GM18505 (cell line): ENCODE results near the gene MST1.
A peak's percentile ranks its signal among the peaks of the same experiment; 100 is the strongest.

ENCODE experiments used
- ATAC-seq: cut with Tn5 transposase; IDR thresholded peaks from one replicate; pipeline ENCODE4 v1.9.1; 2021; ENCODE audit not compliant: unreplicated experiment
- POLR2A ChIP-seq: IDR thresholded peaks from 4 replicates; pipeline ENCODE4 v1.6.1; 2011; ENCODE audit warnings: borderline replicate concordance; ENCODE audit not compliant: insufficient read depth, insufficient read length; ENCODE audit errors: extremely low read depth

MST1 gene

DNA sequence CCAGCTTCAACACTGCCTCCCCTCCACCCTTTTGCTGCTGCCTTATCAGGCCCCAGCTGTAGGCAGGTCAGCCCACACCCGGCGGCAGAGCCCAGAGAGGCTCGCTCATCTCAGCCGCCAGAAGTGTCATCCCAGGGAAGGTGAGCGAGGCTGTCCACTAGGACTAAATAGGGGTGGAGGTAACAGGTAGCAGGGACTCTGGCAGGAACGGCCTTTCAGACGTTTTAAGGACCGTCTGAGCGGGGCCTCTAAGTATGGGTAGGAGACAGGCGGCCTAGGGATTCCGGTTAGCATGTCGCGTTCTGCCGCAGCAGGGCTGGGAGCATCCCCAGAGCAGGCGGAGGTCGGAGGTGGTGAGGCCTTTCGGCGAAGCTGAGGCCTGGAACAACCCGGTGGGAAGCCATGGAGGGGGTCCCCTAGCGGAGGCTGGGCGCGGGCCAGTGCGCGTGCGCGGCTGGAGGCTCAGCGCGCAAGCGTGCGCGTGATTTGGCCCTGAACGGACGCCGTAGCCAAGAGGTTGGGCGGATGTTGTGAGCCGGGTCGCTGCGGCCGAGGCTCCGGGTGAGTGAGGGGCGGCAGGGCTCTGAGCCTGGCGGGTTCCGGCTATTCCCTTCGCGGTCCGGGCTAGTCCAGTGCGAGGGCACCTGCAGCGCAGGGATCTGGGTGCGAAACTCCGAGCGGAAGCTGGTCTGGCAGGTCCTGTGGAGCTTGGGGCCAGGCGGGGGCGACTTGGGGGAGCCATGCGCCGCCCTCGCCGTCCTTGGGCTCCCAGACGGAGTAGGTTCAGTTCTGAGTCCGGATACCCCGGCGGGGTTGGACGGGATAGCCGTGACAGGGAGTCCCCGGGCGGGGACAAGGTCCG, at the start of gene MST1, which contains the start of gene RNF123:
Gene MST1, minus strand, starts transcription at position 429 of the 862 bp plus-strand sequence. CDS start 783 bp downstream, outside the sequence.
Gene RNF123, plus strand, starts transcription at position 512 of the 862 bp plus-strand sequence. CDS start 1,609 bp downstream, outside the sequence.
- peak; percentile 79 for TF ChIP-seq POLR2A
- ATAC-seq = peak; percentile 65

DNA sequence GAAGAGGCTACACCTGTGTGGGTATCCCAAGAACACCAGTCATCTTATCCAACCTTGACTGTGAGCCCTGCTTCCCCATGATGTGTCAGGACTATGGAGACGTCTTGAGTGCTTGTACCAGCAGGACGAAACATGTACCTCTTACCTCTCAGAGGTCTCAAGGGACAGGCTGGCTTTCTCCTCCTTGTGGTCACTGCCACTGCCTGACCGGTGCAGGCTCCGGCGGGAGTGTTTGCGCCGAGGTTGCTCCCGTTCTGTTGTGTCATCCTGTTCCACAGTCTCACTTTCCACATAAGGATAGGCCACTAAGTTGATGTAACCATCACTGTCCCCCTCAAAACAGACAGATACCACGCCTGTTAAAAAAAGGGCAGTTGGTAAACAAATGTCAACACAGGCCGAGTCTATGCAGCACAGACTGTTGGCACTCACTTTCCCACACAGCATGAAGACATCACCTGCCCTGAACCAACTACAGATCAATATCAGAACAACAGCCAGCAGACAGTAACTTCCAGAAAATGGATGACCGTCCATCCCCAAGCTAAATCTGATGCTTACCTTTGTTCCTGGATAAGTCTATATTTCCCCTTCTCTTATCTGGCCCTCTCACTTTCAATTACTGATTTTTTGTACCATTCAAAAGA, 48.9 kb upstream of the MST1 start:
- ATAC-seq = no peak
- no peak for TF ChIP-seq POLR2A

DNA sequence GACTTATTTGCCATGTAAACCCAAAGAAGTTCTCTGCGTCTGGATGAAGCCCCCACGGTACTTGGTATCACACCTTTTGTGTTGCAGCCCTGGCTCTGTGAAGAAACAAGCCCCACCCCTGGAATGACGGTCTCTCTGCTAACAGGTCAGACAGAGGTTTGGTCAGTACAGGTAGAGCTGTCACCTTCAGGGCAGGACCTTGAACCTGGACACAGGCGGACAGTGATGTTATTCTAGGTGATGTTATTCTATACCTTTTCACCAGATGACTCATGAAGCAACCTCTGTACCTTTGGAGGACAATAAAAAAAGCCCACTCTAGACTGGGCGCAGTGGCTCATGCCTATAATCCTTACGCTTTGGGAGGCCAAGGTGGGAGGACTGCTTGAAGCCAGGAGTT, 45.5 kb upstream of the MST1 start:
- ATAC-seq = no peak
- TF ChIP-seq POLR2A = no peak

DNA sequence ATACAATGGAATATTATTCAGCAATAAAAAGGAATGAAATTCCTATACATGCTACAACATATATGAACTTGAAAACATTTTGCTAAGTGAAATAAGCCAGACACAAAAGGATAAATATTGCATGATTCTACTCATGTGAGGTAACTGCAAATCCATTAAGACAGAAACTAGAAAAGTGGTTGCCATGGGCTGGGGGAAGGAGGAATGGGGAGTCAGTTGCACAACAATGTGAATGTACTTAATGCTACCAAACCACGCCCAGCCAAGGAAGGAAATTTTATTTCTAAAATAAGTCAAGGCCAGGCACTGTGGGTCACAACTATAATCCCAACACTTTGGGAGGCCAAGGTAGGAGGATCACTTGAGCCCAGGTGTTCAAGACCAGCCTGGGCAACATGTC, 44.3 kb upstream of the MST1 start:
- TF ChIP-seq POLR2A = no peak
- ATAC-seq = no peak

DNA sequence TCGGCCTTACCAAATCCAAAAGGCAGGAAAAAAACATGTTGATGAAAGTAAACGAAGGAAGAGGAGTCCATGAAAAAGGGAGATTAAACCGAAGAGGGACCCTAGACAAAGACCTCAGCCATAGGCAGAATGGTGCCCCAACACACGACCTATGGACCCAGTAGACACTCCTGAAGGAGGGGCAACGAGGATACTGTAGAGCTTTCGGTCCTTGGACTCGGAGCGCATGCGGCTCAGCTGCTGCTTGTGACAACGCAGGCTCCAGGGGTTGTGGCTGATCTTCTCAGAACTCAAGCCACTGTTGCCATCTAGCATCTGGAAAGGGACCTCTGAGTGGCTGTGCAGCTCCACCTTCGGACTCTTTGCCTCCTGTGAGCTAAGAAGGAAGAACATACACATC, 43.3 kb upstream of the MST1 start:
- TF ChIP-seq POLR2A = no peak
- no peak for ATAC-seq

DNA sequence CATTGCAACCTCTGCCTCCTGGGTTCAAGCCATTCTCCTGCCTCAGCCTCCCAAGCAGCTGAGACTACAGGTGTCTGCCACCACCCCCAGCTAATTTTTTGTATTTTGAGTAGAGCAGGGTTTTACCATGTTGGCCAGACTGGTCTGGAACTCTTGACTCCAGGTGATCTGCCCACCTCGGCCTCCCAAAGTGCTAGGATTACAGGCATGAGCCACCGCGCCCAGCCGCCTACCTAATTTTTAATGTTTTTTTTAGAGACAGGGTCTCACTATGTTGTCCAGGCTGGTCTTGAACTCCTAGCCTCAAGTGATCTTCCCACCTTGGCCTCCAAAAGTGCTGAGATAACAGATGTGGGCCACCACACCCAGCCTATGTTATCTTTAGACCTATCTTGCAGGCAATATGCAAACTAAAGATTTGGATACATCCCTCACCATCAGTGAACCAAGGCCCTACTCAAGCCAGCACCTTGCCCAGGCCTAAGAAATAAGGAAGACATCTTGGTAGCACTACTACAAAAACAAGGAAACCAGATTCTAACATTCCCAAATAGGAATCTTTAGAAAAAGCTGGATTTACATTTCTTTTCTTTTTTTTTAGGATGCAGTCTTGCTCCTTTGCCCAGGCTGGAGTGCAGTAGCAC, 40.8 kb upstream of the MST1 start:
- no peak for ATAC-seq
- no peak for TF ChIP-seq POLR2A

DNA sequence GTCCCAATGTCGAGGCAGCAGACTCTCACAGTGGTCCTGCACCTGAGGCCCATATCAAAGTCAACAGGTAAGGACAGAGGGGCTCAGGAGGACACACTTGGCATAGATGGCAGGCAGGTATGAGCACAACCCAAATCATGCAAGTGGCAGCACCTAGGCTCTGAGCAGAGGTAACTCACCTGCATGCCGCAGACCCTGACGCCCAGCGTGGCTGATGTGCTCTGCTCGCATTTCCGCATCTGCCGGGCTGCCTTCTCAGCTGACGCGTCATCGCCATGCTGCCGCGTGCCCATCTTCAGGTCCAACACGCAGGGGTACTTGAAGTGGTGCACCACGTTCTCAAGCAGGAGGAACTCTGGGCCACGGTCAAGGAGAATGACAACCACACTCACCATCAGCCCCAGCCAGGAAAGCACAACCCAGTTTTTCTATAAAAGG, 38.7 kb upstream of the MST1 start:
- TF ChIP-seq POLR2A = no peak

DNA sequence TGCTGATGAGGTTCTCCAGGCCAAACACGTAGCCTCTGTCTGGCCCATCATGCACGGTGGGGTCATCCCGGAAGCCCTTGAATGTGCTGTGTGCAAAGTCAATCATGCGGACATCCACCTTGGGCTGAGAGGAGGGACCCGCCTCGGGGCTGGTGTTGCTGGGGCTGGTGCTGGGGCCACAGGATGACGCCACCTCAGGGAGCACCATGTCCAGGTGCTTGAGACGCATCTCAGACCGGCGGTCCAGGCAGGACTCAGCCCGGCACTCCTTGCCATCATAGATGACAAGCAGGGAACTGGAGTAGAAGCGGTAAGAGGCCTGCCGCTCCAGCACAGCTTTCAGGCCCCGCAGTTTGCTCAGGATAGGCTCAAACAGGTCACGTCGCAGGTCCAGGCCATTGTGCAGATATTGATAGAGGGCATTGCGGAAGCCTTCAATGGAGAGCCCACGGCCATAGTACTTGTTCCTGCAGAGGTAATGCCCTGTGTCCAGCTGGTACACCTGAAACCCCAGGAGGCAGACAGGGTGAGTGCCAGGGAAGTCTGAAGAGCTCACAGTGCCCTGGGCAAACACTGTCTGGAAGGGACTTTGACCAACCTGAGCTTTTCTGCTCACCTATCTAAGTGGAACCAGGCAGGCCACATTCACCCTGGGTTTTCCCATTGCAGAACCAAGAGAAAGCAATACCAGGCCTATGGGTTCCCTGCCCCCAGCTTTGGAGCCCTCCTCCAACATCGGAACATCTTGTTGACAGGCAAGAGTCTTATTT, 38.1 kb upstream of the MST1 start:
- no peak for TF ChIP-seq POLR2A
- ATAC-seq = no peak

More for the DNA sequence above, 38.7 kb upstream of the MST1 start:
- ATAC-seq = no peak

DNA sequence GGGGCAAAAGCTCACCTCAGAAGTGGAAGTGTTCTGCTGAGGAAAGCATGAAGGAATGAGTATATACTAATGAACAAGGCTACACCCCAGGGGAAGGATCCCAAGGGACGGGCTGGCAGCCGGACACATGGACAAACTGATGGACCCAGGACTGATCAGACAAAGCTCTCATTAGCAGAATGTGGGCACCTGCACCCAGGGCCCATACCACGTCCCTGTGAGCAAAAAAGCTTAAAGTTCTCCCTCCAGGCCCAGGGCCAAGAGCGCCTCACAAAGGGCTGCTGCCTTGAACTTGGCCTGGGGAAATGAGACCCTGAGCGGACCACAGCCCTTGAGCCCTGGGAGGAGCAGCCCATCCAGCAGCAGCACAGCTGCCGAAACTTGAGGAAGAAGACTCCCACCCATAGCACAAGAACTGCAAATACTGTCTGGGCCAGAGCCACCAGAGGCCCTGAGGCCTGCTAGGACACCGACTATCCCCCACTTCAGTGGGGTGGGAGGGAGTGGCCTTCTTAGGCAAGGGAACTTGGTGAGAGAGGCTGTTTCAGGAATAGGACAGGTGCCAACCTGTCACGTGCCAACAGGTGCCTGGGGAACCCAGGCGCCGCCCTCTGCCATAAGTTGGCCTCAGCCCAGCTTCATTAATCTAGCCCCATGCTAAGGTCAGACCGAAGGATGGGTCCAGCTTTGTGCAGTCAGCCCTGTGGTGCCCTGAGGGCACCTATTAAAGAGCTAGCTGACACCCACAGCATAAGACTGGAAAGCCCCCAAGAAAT, 36.8 kb upstream of the MST1 start:
- TF ChIP-seq POLR2A = no peak
- no peak for ATAC-seq

DNA sequence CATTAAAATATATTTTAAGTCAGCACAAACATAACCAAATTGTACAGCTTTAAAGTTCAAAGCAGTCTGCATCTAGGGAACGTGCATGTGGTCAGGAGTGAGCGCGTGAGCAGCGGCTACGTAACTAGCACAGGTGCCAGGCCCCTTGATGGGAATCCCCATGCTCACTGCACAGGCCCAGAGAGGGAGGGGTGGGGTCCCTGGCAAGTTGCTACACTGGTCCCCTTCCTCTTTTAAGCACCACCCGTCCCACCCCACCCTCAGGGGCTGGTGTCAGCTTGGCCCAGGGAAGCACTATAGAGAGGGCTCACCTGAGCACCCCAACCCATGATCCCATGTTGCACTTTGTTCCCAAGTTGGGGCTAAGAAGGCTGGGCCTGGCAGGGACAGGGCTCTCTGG, 35.3 kb upstream of the MST1 start:
- ATAC-seq = no peak
- TF ChIP-seq POLR2A = no peak

DNA sequence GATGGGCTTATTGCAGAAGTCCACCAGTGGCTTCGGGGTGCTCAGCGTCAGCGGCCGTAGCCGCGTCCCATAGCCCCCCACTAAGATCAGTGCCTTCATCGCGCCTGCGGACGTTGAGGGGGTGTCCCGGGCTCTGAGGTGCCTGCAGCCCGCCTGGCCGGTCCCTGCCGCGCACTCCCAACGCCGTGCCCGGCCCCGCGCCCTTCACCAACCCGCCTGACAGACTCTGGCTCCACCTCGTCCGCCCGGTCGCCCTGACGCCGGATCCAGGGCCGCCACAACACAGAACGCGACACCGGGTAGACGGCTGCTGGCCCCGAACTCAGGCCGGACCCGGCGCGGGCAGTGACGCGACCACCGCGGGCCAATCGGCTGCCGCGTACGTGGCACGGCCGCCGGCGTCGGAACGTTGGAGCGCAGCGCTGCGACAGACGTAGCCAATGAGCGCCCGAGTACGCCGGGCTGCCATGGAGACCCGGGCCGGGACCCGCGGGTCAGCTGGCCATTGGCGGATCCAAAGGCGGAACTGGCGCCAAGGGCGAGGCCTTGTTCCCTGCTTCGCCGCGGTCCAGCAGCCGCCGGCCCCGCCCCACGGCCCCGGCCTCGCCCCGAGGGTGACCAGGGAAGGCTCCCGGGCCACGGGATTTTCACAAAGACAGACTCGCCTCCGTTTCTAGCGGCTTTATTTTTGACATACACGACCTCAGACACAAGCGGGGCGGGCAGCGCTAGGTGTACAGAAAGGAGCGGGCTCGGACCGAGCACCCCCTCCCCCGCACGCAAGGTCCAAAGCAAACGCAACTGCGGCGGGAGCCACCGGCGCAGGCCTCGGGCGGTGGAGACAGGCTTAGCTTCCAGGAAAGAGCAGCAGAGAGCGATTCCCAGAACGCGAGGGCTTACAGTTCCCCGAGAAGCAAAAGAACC, 34.6 kb upstream of the MST1 start, which contains the start of gene GMPPB:
Gene GMPPB, minus strand, starts transcription at position 324 of the 924 bp plus-strand sequence. Its CDS starts 225 bp downstream, at position 99.
- peak; percentile 77 for ATAC-seq
- peak; percentile 78 for TF ChIP-seq POLR2A
